GM18868 (cell line): ENCODE data around the gene F7.

Experiments used
- ATAC-seq: cut with Tn5 transposase; IDR thresholded peaks from one replicate; pipeline ENCODE4 v1.9.1; 2021; ENCODE audit warnings: mild to moderate bottlenecking, moderate library complexity; ENCODE audit not compliant: unreplicated experiment

Gene F7

GRCh38 chr13:113166681-113167080, 61.1 kb downstream of the F7 start:
- ATAC-seq = no peak

GRCh38 chr13:113167155-113167554, 61.6 kb downstream of the F7 start:
- ATAC-seq = no peak

DNA sequence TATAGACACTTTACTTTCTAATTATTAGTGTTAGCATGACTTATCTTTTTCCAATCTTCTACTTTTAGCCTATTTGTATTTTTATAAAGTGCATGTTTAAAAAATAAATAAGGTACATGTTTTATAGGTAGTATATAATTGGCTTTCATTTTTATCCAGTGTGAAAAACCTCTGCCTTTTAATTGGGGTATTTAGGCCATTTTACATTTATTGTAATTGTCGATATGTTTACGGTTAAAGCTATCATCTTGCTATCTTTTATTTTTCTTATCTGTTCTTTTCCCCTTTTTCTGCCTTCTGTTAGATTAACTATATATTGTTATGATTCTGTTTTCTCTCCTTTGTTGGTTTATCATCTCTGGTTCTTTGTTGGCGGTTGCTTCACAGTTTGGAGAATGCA, 62.0 kb downstream of the F7 start:
- no peak for ATAC-seq

DNA sequence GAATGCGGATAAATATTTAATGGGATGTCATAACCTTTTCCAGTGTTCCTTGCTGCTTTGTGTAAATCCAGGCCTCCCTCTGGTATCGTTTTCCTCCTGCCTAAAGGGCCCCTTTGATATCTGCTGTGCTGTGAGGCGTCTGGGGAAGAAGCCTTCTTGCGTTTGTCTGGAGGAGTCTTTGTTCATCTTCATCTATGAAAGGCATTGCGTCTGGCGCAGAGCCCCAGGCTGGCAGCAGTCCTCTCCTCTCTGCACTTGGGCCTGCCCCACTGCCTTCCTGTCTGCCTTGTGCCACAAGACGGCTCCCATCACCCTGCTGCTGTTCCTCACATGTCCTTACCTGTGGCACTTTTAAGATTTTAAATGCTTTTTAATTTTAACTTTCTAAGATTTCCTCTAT, 62.6 kb downstream of the F7 start:
- no peak for ATAC-seq

- no peak for ATAC-seq
These were observed 64.0 kb downstream of the F7 start for GRCh38 chr13:113169277-113170272.
